HEK293 (cell line): ENCODE results near the gene HIF1AN.

Source experiments
- CTCF ChIA-PET: fragments of 350-600 bp; formaldehyde crosslinking; extraction: SDS; loops from one replicate; lab custom pipeline; 2021; ENCODE audit warnings: antibody characterized with exemption; lab: Yijun Ruan, JAX
- POLR2A ChIA-PET: fragments of 300-600 bp; formaldehyde crosslinking; extraction: SDS; loops from one replicate; lab custom pipeline; 2020; ENCODE audit warnings: antibody characterized with exemption, inconsistent platforms; lab: Yijun Ruan, JAX
- H3K27ac ChIP-seq: fragments of 200-500 bp; sonication (Bioruptor generic); 2 replicates; pipeline ENCODE4 v1.5.1; 2014; ENCODE audit warnings: low read depth, low read length, control low read depth, inconsistent platforms; ENCODE audit errors: extremely low read depth
- H3K36me3 ChIP-seq, 2 experiments: fragments of 200-500 bp in 1 of 2; sonication (Bioruptor generic) in 1 of 2; 1 replicate in 1 of 2; 2 replicates in 1 of 2; pipeline ENCODE4 v1.5.1; 2014 to 2017; ENCODE audit warnings: inconsistent platforms in 2 of 2, low read length in 2 of 2; ENCODE audit not compliant: control insufficient read depth in 2 of 2, insufficient read depth in 1 of 2
- H3K4me1 ChIP-seq: fragments of 200-500 bp; sonication (Bioruptor generic); 2 replicates; pipeline ENCODE4 v1.5.1; 2014; ENCODE audit warnings: mild to moderate bottlenecking, low read length, inconsistent platforms; ENCODE audit not compliant: control insufficient read depth, insufficient read depth
- H3K4me3 ChIP-seq: 2 replicates; pipeline ENCODE4 v1.5.1; 2011; ENCODE audit warnings: low read depth, mild to moderate bottlenecking, control low read depth, low read length, moderate library complexity
- H3K9me3 ChIP-seq: fragments of 200-500 bp; sonication (Bioruptor generic); 2 replicates; pipeline ENCODE4 v1.5.1; 2014; ENCODE audit warnings: low read depth, low read length, inconsistent platforms; ENCODE audit not compliant: control insufficient read depth, insufficient read depth
- KLF17 ChIP-seq: fragments of 450-650 bp; formaldehyde crosslinking; IDR thresholded peaks from 2 replicates; pipeline ENCODE4 v1.5.1; 2016; ENCODE audit warnings: missing biosample characterization, missing genetic modification characterization
- REST ChIP-seq: fragments of 450-650 bp; formaldehyde crosslinking; IDR thresholded peaks from 2 replicates; pipeline ENCODE4 v1.5.1; 2016; ENCODE audit warnings: missing biosample characterization, missing genetic modification characterization
- SCRT2 ChIP-seq: fragments of 450-650 bp; formaldehyde crosslinking; IDR thresholded peaks from 2 replicates; pipeline ENCODE4 v1.5.1; 2016; ENCODE audit warnings: missing biosample characterization, missing genetic modification characterization
- ZBTB21 ChIP-seq: fragments of 450-650 bp; formaldehyde crosslinking; IDR thresholded peaks from 2 replicates; pipeline ENCODE4 v1.5.1; 2017; ENCODE audit warnings: missing biosample characterization, missing genetic modification characterization
- ZBTB26 ChIP-seq: fragments of 450-650 bp; formaldehyde crosslinking; optimal IDR thresholded peaks from 2 replicates; pipeline ENCODE3; 2016; ENCODE audit warnings: missing biosample characterization, mild to moderate bottlenecking, missing genetic modification characterization
- ZIC2 ChIP-seq: fragments of 450-650 bp; formaldehyde crosslinking; IDR thresholded peaks from 2 replicates; pipeline ENCODE4 v1.5.1; 2016; ENCODE audit warnings: missing biosample characterization, missing genetic modification characterization
- ZNF138 ChIP-seq: fragments of 450-650 bp; formaldehyde crosslinking; IDR thresholded peaks from 2 replicates; pipeline ENCODE4 v1.5.1; 2016; ENCODE audit warnings: missing biosample characterization, missing genetic modification characterization, borderline replicate concordance
- ZNF2 ChIP-seq: fragments of 450-650 bp; formaldehyde crosslinking; IDR thresholded peaks from 2 replicates; pipeline ENCODE4 v1.5.1; 2016; ENCODE audit warnings: missing biosample characterization, missing genetic modification characterization
- ZNF214 ChIP-seq: fragments of 450-650 bp; formaldehyde crosslinking; IDR thresholded peaks from 2 replicates; pipeline ENCODE4 v1.5.1; 2017; ENCODE audit warnings: missing biosample characterization, mild to moderate bottlenecking, missing genetic modification characterization, borderline replicate concordance
- ZNF23 ChIP-seq: fragments of 450-650 bp; formaldehyde crosslinking; IDR thresholded peaks from 2 replicates; pipeline ENCODE4 v1.5.1; 2016; ENCODE audit warnings: missing biosample characterization, missing genetic modification characterization, borderline replicate concordance
- ZNF324 ChIP-seq: fragments of 450-650 bp; formaldehyde crosslinking; IDR thresholded peaks from 2 replicates; pipeline ENCODE4 v1.5.1; 2016; ENCODE audit warnings: missing biosample characterization, missing genetic modification characterization
- ZNF514 ChIP-seq: fragments of 450-650 bp; formaldehyde crosslinking; IDR thresholded peaks from 2 replicates; pipeline ENCODE4 v1.5.1; 2016; ENCODE audit warnings: missing biosample characterization, missing genetic modification characterization
- ZNF529 ChIP-seq: fragments of 450-650 bp; formaldehyde crosslinking; IDR thresholded peaks from 2 replicates; pipeline ENCODE4 v1.5.1; 2017; ENCODE audit warnings: missing genetic modification characterization, missing biosample characterization; ENCODE audit not compliant: insufficient replicate concordance
- ZNF658 ChIP-seq: fragments of 450-650 bp; formaldehyde crosslinking; IDR thresholded peaks from 2 replicates; pipeline ENCODE4; 2016; ENCODE audit warnings: missing biosample characterization, missing genetic modification characterization
- ZNF701 ChIP-seq: fragments of 450-650 bp; formaldehyde crosslinking; IDR thresholded peaks from 2 replicates; pipeline ENCODE4 v1.5.1; 2016; ENCODE audit warnings: missing biosample characterization, missing genetic modification characterization
- ZNF76 ChIP-seq: fragments of 450-650 bp; formaldehyde crosslinking; IDR thresholded peaks from 2 replicates; pipeline ENCODE4; 2016; ENCODE audit warnings: low read depth, missing biosample characterization, missing genetic modification characterization, borderline replicate concordance
- ZNF777 ChIP-seq: fragments of 450-650 bp; formaldehyde crosslinking; IDR thresholded peaks from 2 replicates; pipeline ENCODE4 v1.5.1; 2017; ENCODE audit warnings: missing biosample characterization, missing genetic modification characterization, borderline replicate concordance
- TF ChIP-seq, protein P1 (sequence below): fragments of 450-650 bp; formaldehyde crosslinking; IDR thresholded peaks from 2 replicates; pipeline ENCODE4 v1.5.1; 2016; ENCODE audit warnings: missing biosample characterization, missing genetic modification characterization

Gene HIF1AN

GRCh38 chr10:100551738-100552137 is 16.0 kb downstream of the HIF1AN start (continued):
- no peak for TF ChIP-seq REST (tag by site-specific recombination)
- no peak for TF ChIP-seq ZNF2
- no peak for TF ChIP-seq KLF17 (tag by site-specific recombination)
- TF ChIP-seq ZNF324 (tag by site-specific recombination): no peak
- TF ChIP-seq ZNF76: no peak
- TF ChIP-seq ZNF529 (tag by site-specific recombination): no peak
- TF ChIP-seq, all 188 proteins: peak for 0

DNA sequence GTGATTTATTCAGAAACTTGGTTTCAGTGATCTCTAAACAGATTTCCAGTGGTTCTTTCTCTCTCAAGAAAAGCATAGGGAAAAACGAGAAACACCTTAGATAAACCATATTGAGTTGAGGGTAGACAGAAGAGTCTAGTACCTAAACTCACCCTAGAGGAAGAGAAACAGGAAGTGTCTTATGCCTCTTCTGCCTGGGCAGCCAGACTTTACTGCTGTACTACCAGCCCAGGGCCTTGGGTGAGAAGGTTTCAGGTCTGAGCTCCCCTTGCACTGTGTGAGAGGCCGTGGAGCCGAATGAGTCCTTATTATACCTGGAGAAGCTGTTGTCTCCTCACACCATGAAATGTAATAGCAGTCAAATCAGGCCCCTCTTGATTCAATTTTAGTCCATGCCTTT is 18.2 kb downstream of the HIF1AN start:
- Histone ChIP-seq H3K4me3 (no peak overlapping the region), H3K4me1 (no peaks in the 10 kb centered on the region), H3K9me3 (no peaks in the 10 kb centered on the region), H3K36me3 (peaks cover 8 to 67% of the 10 kb centered on the region in 2 experiments; a peak in 2 of 3 replicates)
- TF ChIP-seq ZIC2 (no peak), ZBTB26 (tag by site-specific recombination) (no peak), ZNF23 (tag by site-specific recombination) (no peak), ZNF658 (no peak), ZBTB21 (tag by site-specific recombination) (no peak), ZNF777 (tag by site-specific recombination) (no peak), ZNF214 (tag by site-specific recombination) (no peak), ZNF701 (no peak), ZNF138 (tag by site-specific recombination) (no peak), SCRT2 (tag by site-specific recombination) (no peak), ZNF514 (tag by site-specific recombination) (no peak)
- TF ChIP-seq, protein P1, sequence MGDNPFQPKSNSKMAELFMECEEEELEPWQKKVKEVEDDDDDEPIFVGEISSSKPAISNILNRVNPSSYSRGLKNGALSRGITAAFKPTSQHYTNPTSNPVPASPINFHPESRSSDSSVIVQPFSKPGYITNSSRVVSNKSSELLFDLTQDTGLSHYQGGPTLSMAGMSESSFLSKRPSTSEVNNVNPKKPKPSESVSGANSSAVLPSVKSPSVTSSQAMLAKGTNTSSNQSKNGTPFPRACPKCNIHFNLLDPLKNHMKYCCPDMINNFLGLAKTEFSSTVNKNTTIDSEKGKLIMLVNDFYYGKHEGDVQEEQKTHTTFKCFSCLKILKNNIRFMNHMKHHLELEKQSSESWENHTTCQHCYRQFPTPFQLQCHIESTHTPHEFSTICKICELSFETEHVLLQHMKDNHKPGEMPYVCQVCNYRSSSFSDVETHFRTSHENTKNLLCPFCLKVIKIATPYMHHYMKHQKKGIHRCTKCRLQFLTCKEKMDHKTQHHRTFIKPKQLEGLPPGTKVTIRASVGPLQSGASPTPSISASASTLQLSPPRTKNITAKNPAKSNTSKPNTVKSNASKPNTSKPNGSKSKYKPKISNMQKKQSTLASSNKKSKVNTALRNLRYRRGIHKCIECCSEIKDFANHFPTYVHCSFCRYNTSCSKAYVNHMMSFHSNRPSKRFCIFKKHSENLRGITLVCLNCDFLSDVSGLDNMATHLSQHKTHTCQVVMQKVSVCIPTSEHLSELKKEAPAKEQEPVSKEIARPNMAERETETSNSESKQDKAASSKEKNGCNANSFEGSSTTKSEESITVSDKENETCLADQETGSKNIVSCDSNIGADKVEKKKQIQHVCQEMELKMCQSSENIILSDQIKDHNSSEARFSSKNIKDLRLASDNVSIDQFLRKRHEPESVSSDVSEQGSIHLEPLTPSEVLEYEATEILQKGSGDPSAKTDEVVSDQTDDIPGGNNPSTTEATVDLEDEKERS (tag by site-specific recombination): no peak
- TF ChIP-seq, all 188 proteins: peak for 0
- H3K27ac ChIP-seq: no peak overlapping the region
- POLR2A ChIA-PET: interaction anchor here (1.9 kb wide), 1 partner anchor 9 kb away, joined by 5 read pairs; no protein-coding TSS in a partner anchor
- CTCF ChIA-PET: interaction anchor here (0.7 to 1.2 kb wide), 5 partner anchors 10 to 324 kb away, joined by 3 to 4 read pairs (median 3); no protein-coding TSS in a partner anchor
